Testis (tissue), 3 donors: ENCODE measurements around the gene CAMK2B. TPM values are rescaled to one million over a fixed set of nuclear protein-coding genes. Genes with fewer than 3 reads are reported as not detected.

Experiments used
- DNase-seq: peaks from one replicate; pipeline ENCODE4 v3.0.0-alpha.2; 2019
- H3K27ac ChIP-seq, 2 donors: fragments of 200-600 bp; sonication (generic); one replicate each; pipeline ENCODE4 v1.5.1; 2019
- H3K27me3 ChIP-seq: fragments of 200-600 bp; sonication (generic); one replicate; pipeline ENCODE4 v1.5.1; 2019
- H3K36me3 ChIP-seq: fragments of 200-600 bp; sonication (generic); one replicate; pipeline ENCODE4 v1.5.1; 2017; ENCODE audit warnings: low read depth; ENCODE audit errors: missing control alignments
- H3K4me1 ChIP-seq: fragments of 200-600 bp; sonication (generic); one replicate; pipeline ENCODE4 v1.5.1; 2019
- H3K4me3 ChIP-seq, 2 donors: fragments of 200-600 bp; sonication (generic); one replicate each; pipeline ENCODE4 v1.5.1; 2017 to 2019
- H3K9me3 ChIP-seq: fragments of 200-600 bp; sonication (generic); one replicate; pipeline ENCODE4 v1.5.1; 2017
- POLR2A ChIP-seq: fragments of 450-650 bp; IDR thresholded peaks from one replicate; pipeline ENCODE4 v1.6.1; 2017; ENCODE audit warnings: antibody characterized with exemption, mild to moderate bottlenecking, moderate library complexity
- WGBS, 2 donors: methylation state at CpG; one replicate each; pipeline ENCODE4 v1.1.5; 2018; 5-methylcytosine and 5-hydroxymethylcytosine counted together
- intact Hi-C: fragments of 100-400 bp; cut with DNase I; formaldehyde crosslinking; loops from one replicate; pipeline ENCODE4 v1.15.1; 2023; ENCODE audit warnings: low total_unique reads
- polyA plus RNA-seq: library from polyadenylated mRNA; stranded (reverse); fragments of 350-450 nt; fragmentation: Illumina TruSeq; extraction: RNeasy Lipid Tissue Mini Kit (QIAGEN cat#74804); gene quantifications from one replicate; pipeline ENCODE4 v1.2.3, GENCODE V29; 2014; ENCODE audit warnings: low read depth, low replicate concordance; ENCODE audit not compliant: insufficient read depth
- total RNA-seq, 2 donors: library from RNA; depleted of rRNA; stranded (reverse); fragments of >200 nt; gene quantifications; one replicate each; pipeline ENCODE4 v1.2.3, GENCODE V29; 2016
- TF ChIP-seq, protein P1 (sequence below), 3 experiments: fragments of 450-650 bp in 2 of 3; fragments of 200-600 bp in 1 of 3; sonication (generic) in 1 of 3; IDR thresholded peaks; one replicate each; pipeline ENCODE4 v1.5.1; 2016 to 2019; ENCODE audit warnings: antibody characterized with exemption in 3 of 3, mild to moderate bottlenecking in 2 of 3, moderate library complexity in 1 of 3

Gene CAMK2B
- total and polyA plus RNA-seq, 3 donors from 2014 or later: 4.0 to 12.5 (median 12.1) TPM

DNA sequence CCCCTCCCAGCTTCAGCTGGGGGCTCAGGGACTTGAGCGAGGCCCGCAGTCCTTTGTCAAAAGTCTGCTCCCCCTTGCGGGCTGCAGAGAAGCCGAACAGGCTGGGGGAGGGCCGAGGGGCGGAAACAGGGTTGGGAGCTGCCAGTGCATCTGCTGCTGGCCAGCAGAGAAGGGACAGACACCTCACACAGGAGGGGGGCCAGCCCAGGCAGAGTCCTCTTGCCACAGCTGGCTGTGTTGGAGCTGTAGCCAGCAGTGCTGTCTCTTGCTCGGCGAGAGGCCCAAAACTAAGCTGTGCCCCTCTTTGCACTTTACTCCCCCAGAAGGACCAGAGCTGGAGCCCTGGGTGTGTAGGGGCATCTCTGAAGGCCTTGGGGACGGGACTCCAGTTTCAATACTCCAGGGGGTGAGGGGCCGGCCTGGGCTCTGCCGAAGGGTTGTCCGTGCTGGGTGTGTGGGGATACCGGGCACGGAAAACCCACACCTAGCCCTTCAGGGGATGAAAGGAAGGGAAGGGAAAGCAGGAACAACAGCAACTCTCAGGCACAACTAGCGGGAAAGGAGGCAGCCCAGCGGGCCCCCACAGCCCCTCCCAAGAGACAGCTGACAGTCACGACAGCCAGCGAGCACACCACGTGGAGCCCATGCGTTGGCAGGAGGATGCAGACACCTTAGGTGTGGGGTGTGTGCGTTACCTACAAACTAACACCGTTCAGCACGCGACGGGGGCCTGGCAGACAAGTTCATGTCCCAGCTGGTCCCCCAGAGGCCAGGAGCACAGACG is 106.8 kb downstream of the CAMK2B start:
- 85 to 87% methylated on average over 18 to 26 of the region's 26 CpGs for WGBS, 2 donors
- no peak overlapping the region for H3K4me3 ChIP-seq
- DNase-seq: no peak
- no peaks in the 10 kb centered on the region for H3K36me3 ChIP-seq
- intact Hi-C loops: no loop called here
- H3K4me1 ChIP-seq: no peaks in the 10 kb centered on the region
- H3K9me3 ChIP-seq: no peaks in the 10 kb centered on the region
- H3K27ac ChIP-seq: no peak overlapping the region
- H3K27me3 ChIP-seq: no peaks in the 10 kb centered on the region
- TF ChIP-seq, protein P1, sequence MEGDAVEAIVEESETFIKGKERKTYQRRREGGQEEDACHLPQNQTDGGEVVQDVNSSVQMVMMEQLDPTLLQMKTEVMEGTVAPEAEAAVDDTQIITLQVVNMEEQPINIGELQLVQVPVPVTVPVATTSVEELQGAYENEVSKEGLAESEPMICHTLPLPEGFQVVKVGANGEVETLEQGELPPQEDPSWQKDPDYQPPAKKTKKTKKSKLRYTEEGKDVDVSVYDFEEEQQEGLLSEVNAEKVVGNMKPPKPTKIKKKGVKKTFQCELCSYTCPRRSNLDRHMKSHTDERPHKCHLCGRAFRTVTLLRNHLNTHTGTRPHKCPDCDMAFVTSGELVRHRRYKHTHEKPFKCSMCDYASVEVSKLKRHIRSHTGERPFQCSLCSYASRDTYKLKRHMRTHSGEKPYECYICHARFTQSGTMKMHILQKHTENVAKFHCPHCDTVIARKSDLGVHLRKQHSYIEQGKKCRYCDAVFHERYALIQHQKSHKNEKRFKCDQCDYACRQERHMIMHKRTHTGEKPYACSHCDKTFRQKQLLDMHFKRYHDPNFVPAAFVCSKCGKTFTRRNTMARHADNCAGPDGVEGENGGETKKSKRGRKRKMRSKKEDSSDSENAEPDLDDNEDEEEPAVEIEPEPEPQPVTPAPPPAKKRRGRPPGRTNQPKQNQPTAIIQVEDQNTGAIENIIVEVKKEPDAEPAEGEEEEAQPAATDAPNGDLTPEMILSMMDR (IDR thresholded peaks at IDR 0.05): no peak
- no peak for TF ChIP-seq POLR2A

DNA sequence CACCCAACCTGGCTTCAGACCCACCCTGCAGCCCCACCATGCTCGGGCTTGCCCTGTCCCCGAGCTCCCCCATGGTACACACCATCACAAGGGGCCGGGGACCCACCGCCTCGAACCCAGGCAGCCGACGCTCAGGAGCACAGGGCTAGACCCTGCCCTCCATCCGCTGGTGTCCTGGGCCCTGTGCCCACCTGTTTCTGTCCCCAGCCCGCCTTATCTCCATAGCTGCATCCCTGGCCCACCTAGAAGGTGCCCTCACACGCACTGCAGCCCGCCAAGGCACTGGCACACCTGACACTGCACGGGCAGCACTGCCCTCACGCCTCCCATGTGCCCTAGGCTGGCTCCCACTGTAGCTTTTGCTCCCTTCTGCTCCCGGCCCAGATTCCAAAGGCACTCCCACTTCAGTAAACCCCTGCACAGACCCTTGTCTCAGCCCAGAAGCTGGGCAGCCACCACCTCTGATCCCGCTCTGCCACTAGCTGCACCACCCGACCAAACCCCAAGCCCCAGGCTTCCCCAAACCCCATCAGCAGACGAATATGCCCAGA is 107.5 kb downstream of the CAMK2B start:
- DNase-seq: no peak
- intact Hi-C loops: no loop called here
- WGBS, 2 donors: 84 to 87% methylated on average over 14 to 17 of the region's 17 CpGs
- Histone ChIP-seq H3K4me3 (no peak overlapping the region), H3K9me3 (no peaks in the 10 kb centered on the region), H3K4me1 (no peaks in the 10 kb centered on the region), H3K27me3 (no peaks in the 10 kb centered on the region), H3K36me3 (no peaks in the 10 kb centered on the region), H3K27ac (no peak overlapping the region)
- TF ChIP-seq, protein P1 (IDR thresholded peaks at IDR 0.05): no peak
- TF ChIP-seq POLR2A: no peak

DNA sequence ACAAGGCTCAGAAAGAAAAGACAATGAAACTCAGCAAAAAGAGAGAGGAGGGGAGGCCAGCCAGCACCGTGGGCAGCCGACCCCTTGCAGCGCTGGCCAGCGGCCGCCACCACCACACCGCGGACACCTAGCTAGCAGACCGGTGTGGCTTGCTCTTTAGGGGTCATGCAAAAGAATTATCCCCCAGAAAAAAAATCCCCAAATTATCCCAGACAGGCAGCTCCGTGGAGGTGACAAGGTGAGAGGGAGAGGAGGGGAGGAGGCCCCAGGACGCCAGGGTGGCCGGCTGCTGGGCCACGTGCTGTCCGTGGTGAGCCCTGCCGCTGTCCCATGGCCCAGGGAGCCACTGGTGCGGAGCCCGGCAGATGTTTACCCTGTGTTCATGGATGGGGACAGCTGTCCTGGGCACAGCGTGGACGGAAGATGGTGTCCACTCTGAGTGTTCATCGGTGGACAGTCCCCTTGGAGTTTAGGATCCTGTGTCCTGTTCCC is 108.1 kb downstream of the CAMK2B start:
- 74 to 75% methylated on average over 19 of the region's 19 CpGs for WGBS, 2 donors
- Histone ChIP-seq H3K27ac (no peak overlapping the region), H3K4me3 (no peak overlapping the region), H3K4me1 (no peaks in the 10 kb centered on the region), H3K27me3 (no peaks in the 10 kb centered on the region), H3K9me3 (no peaks in the 10 kb centered on the region), H3K36me3 (no peaks in the 10 kb centered on the region)
- no peak for TF ChIP-seq POLR2A
- TF ChIP-seq, protein P1 (IDR thresholded peaks at IDR 0.05): no peak
- no peak for DNase-seq
- intact Hi-C loops: no loop called here

DNA sequence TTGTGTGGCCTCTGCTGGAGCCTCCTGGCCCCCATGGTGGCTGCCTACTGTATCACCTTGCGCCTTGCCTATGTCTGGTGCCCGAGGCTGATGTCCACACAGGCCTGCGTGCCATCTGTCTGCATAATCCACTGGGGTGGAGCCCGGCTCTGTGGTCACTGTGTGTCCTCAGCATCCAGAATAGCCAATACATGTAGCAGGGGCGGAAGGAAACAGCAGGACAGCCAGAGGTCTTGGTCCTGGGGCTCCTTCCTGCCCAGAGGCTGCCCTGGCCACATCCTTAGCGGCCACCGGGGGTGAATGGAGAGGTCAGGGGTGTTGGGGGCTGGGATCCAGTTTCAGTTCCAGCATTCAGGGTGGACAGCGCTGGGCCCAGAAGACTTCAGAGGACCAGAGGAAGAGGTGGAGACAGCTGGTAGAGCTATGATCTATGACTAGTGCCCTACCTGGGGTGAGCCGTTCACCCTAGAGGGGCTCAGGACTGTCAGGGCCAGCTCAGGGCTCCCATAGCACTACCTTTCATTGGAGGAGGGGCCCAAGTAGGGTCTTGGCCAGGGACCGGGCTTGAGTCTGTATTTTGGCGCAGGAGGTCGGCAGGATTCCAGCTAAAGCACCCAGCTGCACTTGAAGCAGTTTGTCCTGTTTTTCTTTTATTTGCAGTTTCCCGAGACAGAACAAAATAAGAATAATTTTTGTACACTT is 108.7 kb downstream of the CAMK2B start:
- TF ChIP-seq, protein P1 (IDR thresholded peaks at IDR 0.05): no peak
- no peak for TF ChIP-seq POLR2A

More for the DNA sequence above, 108.7 kb downstream of the CAMK2B start:
- Histone ChIP-seq H3K36me3 (no peaks in the 10 kb centered on the region), H3K27ac (no peak overlapping the region), H3K27me3 (no peaks in the 10 kb centered on the region), H3K4me1 (no peaks in the 10 kb centered on the region), H3K4me3 (no peak overlapping the region), H3K9me3 (no peaks in the 10 kb centered on the region)
- intact Hi-C loops: no loop called here
- WGBS, 2 donors: 71 to 80% methylated on average over 6 to 13 of the region's 13 CpGs
- no peak for DNase-seq
